Stimulated activated CD8-positive, alpha-beta memory T cell treated with anti-CD3 and anti-CD28 coated beads, Interleukin-12 subunit alpha, Interleukin-12 subunit beta, amount 100 ng/mL, for 4 hours (primary cell): ENCODE data around the gene NSG1.

Experiments used
- DNase-seq: peaks from one replicate; pipeline ENCODE4 v3.0.0-alpha.2; 2020; ENCODE audit warnings: low read depth

Gene NSG1

DNA sequence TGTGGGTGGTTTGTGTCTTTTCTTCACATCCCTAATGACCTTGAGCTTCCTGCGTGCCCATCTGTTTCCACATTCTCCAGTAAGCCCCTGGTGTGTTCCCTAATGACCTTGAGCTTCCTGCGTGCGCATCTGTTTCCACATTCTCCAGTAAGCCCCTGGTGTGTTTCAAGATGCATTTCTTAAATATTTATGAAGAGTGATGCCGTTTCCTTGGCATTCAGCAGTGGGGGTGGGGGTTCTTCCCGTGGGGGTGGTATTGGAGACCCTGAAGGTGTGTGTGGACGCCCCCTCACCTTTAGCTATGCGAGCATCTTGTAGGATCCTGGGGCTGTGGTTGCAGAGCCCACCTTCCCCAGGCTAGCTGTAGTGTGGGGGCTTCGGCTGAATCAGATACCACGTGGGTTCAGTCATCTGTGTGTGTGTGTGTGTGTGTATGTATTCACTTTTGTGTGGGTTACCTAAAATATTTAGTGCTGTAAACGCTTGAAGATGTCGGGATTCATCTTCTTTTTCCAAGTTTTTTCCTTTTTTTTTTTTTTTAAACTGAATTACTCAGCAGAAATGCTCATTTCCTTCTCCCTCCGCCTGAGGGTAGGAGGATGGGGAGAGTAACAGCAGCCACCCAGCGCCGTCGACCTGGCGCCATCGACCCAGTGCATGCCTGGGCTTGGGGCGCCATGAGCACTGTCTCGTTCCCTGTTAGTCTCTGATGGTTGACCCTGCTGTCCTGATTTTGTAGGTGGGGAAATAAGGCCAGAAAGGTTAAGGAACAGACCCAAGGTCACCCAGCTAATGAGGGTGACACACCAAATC, 9.9 kb downstream of the NSG1 start:
- no peak for DNase-seq

DNA sequence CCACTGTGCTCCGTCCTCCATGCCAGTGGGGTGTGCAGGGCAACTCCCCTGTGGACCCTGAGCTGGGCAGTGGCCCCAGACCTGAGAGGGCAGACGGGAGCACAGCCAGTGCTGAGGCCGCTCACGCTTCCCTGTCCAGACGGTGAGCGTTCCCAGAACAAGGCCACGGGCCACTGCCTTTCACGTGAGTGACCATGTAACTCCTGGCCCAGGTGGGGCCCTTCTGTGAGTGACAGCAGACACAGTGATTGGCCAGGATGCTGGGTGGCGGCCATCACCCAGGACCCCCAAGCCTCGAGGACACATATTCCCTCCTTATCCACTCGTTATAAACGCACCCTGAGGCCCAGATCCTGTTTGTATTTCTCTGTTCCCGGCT, 10.5 kb downstream of the NSG1 start:
- DNase-seq = no peak

DNA sequence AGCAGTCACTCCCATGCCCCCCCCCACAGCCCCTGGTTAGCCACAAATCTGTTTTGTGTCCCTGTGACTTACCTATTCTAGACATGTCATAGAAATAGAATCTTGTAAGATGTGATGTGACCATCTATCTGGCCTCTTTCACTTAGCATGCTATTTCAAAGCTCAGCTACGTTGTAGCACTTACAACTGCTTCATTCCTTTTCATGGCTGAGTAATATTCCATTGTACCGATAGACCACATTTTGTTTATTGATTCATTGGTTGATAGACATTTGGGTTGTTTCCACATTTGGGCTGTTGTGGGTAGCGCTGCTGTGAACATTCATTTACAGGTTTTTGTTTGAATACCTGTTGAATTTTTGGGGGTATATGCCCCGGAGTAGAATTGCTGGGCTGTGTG, 11.5 kb downstream of the NSG1 start:
- DNase-seq = no peak

DNA sequence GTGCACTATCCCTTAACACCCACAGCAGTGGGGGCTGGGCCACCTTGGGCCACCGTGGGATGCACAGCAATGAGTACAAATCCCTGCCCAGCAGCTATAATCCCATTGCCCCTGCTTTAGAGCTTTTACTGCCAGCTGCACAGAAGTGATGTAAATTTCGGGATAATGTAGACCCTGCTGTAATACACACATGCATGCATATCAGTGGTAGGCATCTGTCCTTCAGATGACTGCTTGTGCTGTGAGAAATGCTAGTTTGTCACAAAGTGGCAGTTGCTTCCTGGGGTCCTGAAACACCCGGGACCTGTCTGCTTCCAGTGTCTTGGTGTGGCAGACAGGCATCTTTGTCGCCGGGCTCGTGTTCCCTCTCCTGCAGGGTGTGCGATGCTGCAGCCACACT, 14.1 kb downstream of the NSG1 start:
- no peak for DNase-seq

DNA sequence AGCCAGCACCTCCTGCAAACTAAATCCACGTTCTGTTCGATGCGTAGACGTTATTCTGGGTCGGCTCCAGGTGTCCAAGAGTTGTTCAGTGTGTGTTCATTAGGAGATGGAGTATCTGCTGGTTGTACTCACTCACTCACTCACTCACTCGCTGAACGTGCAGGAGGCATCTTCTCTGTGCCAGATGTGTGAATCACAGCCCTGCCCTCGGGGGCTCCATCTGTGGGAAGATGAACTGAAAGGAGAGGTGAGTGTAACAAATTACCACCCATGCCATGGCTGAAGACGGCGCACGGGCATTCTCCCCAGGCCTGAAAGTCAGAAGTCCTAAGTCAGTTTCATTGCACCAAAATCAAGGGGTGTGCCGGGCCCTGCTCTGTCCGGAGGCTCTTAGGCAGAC, 16.1 kb downstream of the NSG1 start:
- DNase-seq = no peak

DNA sequence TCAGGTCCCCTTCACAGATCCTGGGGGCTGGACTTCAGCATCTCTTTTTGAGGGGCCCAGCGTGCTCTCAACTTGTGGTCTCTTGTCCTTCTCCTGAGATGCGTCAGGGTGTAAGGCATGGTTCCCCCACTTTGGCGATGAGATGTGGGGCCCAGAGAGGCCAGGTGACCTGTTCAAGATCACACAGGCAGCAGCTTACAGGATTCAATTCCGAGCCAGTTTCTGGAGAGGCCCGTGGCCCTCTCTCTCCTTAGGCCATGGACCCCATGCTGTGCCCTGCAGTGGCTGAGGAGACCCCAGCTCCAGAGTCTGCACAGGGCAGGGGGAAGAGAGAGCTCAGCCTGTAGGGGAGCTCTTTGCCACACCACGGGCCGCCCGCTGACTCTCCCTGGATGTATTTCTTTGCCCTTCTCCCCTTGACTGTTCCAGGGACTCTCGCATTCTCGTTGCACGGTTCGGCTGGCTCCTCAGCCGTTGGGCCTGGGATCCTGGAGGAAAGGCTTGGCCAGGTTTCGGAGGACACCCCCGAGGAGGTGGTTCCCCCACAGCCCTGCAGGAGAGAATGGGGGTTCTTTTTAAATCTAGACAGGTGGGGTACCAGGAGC, 18.6 kb downstream of the NSG1 start:
- DNase-seq = no peak

DNA sequence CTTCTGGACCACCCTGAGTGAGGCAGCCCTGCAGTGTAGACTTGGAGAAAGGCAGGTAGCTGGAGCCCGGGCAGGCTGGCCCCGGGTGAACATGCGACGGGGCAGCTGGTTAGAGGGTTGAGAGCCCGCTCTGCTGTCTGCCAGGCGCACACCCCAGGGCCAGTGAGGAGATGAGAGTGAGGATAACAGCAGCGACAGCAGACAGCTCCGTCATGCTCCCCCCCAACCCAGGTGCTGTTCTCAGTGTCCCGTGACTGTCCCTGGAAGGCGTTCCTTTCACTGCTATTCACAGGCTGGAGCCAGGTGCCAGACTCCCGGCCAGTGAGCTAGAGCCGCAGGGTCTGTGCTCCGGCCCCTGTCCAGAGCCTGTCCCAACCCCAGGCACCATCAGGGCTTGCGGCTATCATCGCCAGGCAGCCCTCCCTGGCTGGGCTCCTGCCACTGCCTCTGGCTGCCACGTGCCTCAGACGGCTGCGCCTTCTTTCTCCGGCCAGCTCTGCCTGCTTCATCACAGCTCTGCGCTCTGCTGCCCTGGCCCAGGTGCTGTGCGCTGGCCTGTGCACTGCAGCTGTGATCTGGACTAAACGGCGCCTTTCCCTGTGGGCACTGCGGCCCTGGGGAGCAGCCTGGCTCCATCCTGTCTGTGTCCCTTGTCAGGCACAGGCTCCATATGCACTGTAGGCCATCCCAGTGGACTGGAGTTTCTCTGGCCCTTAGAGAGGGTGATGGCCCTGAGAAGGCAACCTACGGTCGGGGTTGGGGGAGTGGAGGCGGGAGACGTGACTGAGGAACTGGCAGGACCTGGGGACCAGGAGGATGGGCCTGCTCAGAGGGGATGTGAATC, 19.8 kb downstream of the NSG1 start:
- no peak for DNase-seq

DNA sequence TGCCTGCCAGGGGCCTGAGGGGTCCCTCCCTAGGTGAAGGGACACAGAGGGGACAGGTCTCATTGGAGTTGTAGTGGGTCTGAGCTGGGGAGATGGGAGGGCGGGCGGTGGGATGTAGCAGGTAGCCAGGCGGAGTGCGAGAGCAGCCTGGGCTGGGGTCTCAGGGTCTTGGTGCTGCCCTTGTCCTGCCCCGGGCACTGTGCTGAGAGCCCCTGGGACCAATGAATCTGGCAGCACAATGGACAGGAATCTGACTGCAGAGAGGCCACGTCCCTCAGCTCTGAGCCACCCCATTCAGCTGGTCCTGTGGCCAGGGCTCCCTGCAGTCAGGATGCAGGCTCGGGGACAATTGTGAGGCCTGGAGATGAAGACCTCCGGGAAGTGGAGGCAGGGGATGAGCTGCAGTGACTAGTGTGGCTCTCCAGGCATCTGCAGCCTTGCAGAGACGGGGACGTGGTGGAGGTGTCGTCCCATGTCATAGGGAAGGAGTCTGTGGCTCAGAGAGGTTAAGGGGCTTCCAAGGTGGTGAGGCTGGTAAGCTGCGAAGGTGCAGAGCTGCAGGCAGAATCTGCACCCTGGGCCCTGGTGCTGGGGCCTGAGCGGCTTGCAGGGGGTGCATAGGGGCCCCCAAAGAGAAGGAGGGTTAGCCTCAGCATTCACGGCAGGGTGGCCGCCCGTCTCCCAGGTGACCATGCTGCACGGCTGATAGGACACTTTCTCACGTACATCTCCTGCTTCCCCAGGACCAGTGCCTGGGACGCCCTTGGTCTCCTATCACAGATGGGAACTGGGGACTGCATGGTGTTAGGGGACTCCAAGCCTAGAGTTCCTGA, 20.6 kb downstream of the NSG1 start:
- DNase-seq = no peak

DNA sequence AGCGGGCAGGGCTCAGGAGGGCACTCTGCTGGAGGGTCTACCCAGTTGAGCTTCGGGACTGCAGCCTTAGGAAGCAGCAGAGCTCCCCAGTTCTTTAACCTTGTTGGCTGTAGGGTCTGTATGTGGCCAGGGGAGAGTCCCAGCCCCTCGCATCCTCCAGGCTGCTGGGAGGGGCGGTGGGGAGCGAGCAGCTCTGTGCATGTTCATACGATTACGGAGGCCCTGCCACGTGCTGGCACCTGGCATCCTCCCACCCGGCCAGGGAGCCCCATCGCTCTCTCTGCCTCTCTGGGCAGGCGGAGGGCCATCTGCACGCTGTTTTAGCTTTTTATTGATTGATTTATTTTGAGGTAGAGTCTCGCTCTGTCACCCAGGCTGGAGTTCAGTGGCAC, 21.2 kb downstream of the NSG1 start:
- DNase-seq = no peak

DNA sequence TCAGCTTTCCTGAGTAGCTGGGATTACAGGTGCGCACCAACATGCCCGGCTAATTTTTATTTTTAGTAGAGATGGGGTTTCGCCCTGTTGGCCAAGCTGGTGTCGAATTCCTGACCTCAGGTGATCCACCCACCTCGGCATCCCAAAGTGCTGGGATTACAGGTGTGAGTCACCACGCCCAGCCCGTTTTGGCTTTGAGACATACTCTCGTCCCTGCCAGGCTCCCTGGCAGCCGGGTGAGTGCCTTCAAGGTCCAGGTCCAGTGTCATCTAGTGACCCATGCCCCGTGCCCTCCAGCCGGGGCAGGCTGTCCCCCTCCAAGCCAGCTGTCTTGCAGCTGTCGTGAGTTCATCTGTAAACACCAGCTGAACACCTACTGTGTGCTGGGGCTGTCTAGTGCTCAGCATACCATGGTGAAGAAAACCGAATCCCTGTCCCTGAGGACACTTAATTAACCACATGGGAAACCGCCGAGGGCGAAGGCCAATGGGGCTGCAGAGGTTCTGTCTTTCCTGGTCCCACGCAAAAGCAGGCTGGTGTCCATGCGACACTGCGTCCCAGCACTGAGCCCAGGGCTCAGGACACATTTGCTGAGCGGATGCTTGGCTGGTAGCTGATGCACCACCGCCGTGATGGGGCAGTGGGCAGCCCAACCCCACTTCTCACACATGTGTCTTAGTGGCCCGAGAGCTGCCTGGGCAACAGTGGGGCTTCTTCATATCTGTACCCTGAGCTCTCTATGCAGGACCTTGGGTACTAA, 21.9 kb downstream of the NSG1 start:
- DNase-seq = no peak

DNA sequence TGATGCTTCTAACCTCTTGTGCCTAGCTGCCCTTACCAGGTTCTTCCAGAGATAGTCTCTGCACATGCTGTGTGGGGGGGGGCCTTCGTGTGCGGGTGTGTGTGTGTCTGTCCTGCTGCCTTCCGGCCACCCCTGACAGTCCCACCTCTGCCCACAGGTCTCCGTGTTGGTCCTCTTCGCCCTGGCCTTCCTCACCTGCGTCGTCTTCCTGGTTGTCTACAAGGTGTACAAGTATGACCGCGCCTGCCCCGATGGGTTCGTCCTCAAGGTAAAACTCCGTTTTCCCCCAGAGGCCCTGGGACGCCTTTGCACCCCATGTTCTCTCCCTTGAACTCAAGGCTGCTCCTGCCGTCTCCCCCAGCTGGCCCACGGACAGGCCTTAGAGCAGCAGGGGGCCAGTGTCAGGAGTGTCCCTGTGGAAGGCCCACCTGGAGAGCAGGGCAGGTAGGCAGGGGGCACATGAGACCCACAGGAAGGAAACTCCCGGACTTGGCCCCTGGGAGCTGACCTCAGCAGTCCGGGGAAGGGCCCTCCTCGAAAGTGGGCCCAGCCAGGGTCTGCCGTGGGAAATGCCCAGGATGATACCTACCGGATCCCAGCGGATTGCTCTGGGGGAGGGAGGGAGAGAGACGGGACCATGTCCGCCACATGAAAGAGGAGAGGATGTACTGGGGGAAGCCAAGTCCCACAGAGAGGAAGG, 22.7 kb downstream of the NSG1 start:
- DNase-seq = no peak

DNA sequence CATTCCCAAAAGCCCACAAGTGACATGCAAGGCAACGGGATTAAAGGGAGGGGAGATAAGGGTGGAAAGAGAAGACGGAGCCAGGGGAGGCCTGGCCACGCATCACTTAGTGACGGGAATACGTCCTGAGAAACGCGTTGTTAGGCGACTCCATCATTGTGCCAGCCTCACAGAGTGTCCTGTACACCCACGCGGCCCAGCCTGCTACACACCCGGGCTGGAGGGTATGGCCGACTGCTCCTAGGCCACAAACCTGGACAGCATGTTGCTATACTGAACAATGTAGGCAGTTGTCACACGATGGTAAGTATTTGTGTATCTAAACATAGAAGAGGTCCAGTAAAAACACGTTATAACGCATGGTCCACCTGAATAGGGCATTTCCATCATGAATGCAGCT, 23.4 kb downstream of the NSG1 start:
- DNase-seq = no peak

DNA sequence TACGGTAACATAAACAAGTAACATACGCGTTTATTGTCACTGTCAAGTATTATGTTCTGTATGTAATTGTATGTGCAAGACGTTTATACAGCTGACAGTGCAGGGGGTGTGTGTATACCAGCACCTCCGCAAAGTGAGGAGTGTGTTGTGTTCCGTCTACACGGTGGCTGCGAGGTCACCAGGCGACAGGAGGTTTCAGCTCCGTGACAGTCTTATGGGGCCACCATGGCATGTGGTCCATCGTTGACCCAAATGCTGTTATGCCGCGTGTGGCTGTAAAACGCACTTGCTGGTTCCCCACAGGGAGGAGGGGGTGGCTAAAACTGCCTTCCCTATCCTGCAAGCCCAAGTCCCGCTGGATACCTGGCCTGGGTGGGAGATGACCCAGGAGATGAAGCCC, 25.0 kb downstream of the NSG1 start:
- no peak for DNase-seq

DNA sequence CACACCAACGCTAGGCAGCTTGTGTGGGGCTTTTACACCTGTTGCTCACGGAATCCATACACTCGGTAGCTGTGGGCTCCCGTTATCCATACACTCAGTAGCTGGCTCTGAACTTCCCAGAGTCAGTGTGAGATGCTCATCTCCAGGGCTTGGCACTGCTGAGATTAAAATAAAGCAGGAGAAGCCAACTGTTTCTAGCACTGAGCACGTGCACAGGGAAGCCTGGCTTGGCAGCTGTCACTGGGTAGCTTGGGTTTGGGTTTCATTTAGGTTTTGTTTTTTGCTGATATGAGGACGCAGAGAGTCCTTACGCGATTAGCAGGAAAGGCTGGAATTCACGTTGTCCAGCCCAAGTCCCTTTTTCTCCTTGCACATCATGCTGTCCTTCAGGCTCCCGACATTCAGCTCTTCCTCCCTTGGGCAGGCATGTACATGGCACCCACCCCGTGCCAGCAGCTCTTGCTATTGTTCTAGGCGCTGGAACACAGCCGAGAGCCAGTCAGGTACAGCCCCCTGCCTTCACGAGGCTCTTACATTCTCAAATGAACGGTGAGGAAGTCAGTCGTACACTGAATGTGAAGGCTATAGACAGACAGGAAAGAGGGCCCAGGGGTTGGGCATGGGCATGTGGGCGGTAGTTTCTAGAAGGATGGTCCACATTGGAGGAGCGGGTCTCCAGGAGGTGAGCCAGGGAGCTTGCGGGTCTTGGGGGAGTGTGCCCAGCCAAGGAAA, 25.9 kb downstream of the NSG1 start:
- no peak for DNase-seq

DNA sequence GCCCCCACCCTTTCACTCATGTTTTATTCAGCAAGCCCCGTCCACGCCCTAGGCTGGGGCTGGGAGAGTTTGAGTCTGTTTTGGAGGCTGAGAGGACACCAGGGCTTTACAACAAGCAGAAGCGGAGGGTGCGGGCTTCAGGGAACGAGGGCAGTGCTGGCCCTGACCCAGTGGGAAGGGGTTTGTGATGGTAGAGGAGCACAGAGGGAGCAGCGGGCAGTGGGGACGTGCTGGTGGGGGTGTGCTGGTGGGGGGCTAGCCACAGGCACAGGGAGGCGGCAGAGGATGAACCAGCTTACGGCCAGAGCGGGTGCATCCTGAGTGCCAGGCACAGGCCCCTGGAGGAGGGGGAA, 26.4 kb downstream of the NSG1 start:
- no peak for DNase-seq

DNA sequence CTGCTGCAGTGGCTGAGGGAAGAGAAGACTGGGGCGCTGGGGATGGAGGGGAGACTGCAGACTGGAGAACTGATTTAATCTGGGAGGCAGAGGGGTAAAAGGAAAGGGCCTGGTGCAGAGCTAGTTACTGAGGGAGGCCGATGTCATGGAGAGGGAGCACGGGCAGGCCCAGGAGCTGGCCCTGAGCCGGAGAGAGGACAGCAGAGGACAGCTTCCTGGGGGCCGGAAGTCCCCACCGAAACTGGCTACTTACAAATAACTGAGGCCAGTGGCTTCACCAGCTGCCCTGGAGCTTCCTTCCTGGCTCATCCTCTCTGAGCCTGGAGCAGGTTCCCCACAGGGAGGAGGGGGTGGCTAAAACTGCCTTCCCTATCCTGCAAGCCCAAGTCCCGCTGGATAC, 26.9 kb downstream of the NSG1 start:
- no peak for DNase-seq

DNA sequence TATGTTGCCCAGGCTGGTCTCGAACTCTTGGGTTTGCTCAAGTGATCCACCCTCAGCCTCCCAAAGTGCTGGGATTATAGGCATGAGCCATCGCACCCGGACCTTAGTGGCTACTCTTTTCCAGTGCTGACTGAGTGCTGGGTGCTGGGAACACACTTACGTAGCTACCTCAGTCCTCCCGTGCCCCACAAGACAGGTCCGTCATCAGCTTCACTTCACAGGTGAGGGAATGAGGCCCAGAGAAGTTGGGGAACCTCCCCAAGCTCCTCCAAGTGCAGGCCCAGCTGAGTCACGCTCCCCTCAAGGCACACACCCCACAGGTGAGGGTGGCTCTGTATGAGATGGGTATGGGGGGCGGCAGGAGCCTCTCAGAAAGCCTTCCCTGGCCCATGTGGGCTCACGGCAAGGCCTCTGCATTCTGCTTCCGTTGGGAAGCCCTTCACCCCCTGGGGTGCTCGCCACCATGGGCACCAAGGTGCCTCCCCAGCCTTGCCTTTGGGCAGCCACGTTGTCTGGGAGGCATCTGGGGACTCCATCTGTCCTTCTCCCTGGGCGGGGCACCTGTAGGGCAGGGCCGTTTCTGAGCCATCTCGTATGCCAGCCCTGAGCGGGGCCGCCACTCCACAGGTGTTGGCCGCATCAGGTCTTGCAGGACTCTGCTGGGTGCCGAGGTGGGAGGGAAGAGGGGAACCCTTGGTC, 28.4 kb downstream of the NSG1 start:
- DNase-seq = no peak

DNA sequence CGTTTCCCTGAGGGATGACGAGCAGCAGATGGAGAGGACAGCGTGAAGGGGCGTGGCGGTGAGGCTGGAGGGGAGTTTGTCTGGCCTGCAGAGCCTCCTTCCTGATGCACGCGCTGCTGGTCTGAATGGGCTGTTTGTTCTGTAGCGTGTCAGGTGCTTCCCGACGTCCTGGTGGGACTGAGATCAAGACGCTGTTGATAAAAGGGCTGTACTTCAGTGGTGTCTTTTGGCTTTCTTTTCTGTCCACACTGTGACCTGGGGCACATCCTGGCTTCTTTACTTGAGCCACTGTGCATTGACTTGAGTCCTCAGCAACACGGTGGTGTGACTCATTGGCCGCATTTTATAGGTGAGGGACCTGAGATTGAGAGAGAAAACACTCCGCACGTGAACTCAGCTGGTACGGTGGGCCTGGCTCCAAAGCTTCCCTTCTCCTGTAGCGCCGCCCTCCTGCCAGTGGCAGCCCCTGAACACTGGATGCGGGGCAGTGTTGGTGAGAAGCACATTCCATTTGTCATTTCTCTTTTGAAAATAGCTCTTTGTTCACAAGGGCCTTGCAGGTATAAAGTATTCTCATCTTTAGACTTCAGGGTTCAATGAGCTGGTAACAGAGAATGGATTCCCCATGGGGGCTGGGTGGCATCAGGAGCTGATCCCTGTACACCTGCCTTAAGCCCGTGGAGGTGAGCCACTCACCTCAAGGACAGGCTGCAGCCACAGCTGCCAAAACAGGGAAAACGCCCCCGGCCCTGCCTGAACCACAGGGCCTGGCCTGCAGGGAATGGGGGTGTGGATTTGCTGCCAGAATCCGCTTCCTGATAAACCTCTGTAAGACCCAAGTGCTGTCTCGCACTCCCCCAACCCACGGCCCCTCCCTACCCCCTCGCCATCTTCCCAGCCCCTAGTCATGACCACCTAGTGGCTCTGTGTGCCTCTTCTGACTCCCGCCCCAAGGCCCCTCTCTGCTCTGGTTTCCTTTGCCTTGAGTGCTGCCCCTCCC, 29.2 kb downstream of the NSG1 start:
- no peak for DNase-seq
